ENCODE measurements around the gene CELF1. TPM values are rescaled to one million over a fixed set of nuclear protein-coding genes. Genes with fewer than 3 reads are reported as not detected.

CELF1 gene
- total RNA-seq, 2 experiments from 2014 or later, result 103 to 111 TPM

GRCh38 chr11:47470671-47471070, 82.3 kb downstream of the CELF1 start:
- intact Hi-C loops (cut with DNase I, micrococcal nuclease), result no loop called here
- TF ChIP-seq, protein P1, sequence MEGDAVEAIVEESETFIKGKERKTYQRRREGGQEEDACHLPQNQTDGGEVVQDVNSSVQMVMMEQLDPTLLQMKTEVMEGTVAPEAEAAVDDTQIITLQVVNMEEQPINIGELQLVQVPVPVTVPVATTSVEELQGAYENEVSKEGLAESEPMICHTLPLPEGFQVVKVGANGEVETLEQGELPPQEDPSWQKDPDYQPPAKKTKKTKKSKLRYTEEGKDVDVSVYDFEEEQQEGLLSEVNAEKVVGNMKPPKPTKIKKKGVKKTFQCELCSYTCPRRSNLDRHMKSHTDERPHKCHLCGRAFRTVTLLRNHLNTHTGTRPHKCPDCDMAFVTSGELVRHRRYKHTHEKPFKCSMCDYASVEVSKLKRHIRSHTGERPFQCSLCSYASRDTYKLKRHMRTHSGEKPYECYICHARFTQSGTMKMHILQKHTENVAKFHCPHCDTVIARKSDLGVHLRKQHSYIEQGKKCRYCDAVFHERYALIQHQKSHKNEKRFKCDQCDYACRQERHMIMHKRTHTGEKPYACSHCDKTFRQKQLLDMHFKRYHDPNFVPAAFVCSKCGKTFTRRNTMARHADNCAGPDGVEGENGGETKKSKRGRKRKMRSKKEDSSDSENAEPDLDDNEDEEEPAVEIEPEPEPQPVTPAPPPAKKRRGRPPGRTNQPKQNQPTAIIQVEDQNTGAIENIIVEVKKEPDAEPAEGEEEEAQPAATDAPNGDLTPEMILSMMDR (IDR thresholded peaks at IDR 0.05), result no peak
- H3K27ac Mint-ChIP-seq, result peak overlapping the region; percentile 42
- Histone ChIP-seq H3K9me3 (ENCODE audit: control insufficient read depth in 1 of 2, insufficient read depth in 1 of 2, low read length in 2 of 2) (no peaks in the 10 kb centered on the region), H3K36me3 (ENCODE audit: insufficient read depth, low read length) (peaks cover 90% of the 10 kb centered on the region), H3K4me1 (ENCODE audit: insufficient read depth, low read length) (peaks cover 6% of the 10 kb centered on the region), H3K27me3 (ENCODE audit: control insufficient read depth in 1 of 2, insufficient read depth in 2 of 2, low read length in 2 of 2) (no peaks in the 10 kb centered on the region), H3K4me3 (ENCODE audit: low read length) (no peak overlapping the region), H3K27ac (ENCODE audit: low read depth in 1 of 2, low read length in 2 of 2) (no peak overlapping the region)
- CTCF ChIA-PET, result no interaction called here
- POLR2A ChIA-PET, result interaction anchor here (0.8 kb wide), 1 partner anchor 13 kb away, joined by 3 read pairs; no protein-coding TSS in a partner anchor
- H3K9me3 Mint-ChIP-seq, result no peaks in the 10 kb centered on the region
- ATAC-seq (ENCODE audit: poor library complexity) (no peak), DNase-seq (no peak)
- H3K4me1 Mint-ChIP-seq (ENCODE audit: low read depth), result no peaks in the 10 kb centered on the region
- H3K4me3 Mint-ChIP-seq, result no peak overlapping the region
- H3K36me3 Mint-ChIP-seq (ENCODE audit: low read depth), result peaks cover 93% of the 10 kb centered on the region
- H3K27me3 Mint-ChIP-seq, result no peaks in the 10 kb centered on the region

GRCh38 chr11:47469361-47470179, 83.4 kb downstream of the CELF1 start:
- no peaks in the 10 kb centered on the region for H3K9me3 Mint-ChIP-seq
- ChIA-PET POLR2A (no interaction called here), CTCF (interaction anchor here (0.9 kb wide), 1 partner anchor 37 kb away, joined by 3 read pairs; no protein-coding TSS in a partner anchor)
- no peak overlapping the region for H3K27ac ChIP-seq (ENCODE audit: low read depth in 1 of 2, low read length in 2 of 2)
- intact Hi-C loops (cut with DNase I, micrococcal nuclease), result no loop called here
- H3K9me3 ChIP-seq (ENCODE audit: control insufficient read depth in 1 of 2, insufficient read depth in 1 of 2, low read length in 2 of 2), result no peaks in the 10 kb centered on the region
- DNase-seq (no peak), ATAC-seq (ENCODE audit: poor library complexity) (no peak)
- no peaks in the 10 kb centered on the region for H3K27me3 ChIP-seq (ENCODE audit: control insufficient read depth in 1 of 2, insufficient read depth in 2 of 2, low read length in 2 of 2)
- H3K4me3 Mint-ChIP-seq, result no peak overlapping the region
- peaks cover 6% of the 10 kb centered on the region for H3K4me1 ChIP-seq (ENCODE audit: insufficient read depth, low read length)
- peaks cover 89% of the 10 kb centered on the region for H3K36me3 Mint-ChIP-seq (ENCODE audit: low read depth)
- no peaks in the 10 kb centered on the region for H3K27me3 Mint-ChIP-seq
- H3K4me3 ChIP-seq (ENCODE audit: low read length), result no peak overlapping the region
- peak overlapping the region; percentile 48 for H3K27ac Mint-ChIP-seq
- peaks cover 88% of the 10 kb centered on the region for H3K36me3 ChIP-seq (ENCODE audit: insufficient read depth, low read length)
- TF ChIP-seq, protein P1 (IDR thresholded peaks at IDR 0.05), result no peak
- no peaks in the 10 kb centered on the region for H3K4me1 Mint-ChIP-seq (ENCODE audit: low read depth)

DNA sequence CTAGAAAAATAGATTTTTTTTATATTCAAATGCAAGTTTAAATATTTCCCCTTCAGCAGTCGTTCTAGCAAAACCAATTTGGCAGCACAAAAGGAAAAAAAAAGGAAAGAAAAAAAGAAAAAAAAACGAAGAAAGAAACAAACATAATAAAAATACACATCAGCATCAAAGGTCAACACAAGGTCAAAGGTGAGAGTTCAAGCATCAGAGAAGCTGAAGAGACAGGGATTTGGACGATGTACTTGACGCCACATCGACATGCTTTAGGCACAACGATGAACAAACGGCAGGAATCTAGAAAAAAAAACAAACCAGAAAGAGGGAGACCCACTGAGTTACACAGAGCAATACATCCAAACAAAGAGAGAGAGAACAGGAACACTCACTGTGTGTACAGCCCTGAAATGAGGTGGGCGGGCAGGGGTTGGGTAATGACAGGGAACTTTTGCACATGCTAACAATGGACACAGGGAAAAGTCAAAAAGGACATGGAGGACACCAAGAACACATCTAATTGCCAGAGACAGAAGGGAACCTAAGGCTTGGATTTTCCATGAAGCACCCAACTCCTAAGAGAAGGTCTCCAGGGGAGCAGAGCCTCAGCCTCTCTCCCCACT, 84.2 kb downstream of the CELF1 start:
- Mint-ChIP-seq H3K27ac (peak overlapping the region; percentile 48), H3K27me3 (no peaks in the 10 kb centered on the region), H3K4me3 (no peak overlapping the region), H3K4me1 (ENCODE audit: low read depth) (no peaks in the 10 kb centered on the region), H3K36me3 (ENCODE audit: low read depth) (peaks cover 81% of the 10 kb centered on the region), H3K9me3 (no peaks in the 10 kb centered on the region)
- no peak for DNase-seq
- TF ChIP-seq, protein P1 (IDR thresholded peaks at IDR 0.05), result no peak
- ChIA-PET CTCF (interaction anchor here (0.9 kb wide), 1 partner anchor 37 kb away, joined by 3 read pairs; no protein-coding TSS in a partner anchor), POLR2A (no interaction called here)
- ATAC-seq (ENCODE audit: poor library complexity), result no peak
- Histone ChIP-seq H3K27ac (ENCODE audit: low read depth in 1 of 2, low read length in 2 of 2) (no peak overlapping the region), H3K4me1 (ENCODE audit: insufficient read depth, low read length) (peaks cover 6% of the 10 kb centered on the region), H3K27me3 (ENCODE audit: control insufficient read depth in 1 of 2, insufficient read depth in 2 of 2, low read length in 2 of 2) (no peaks in the 10 kb centered on the region), H3K4me3 (ENCODE audit: low read length) (no peak overlapping the region), H3K36me3 (ENCODE audit: insufficient read depth, low read length) (peaks cover 86% of the 10 kb centered on the region), H3K9me3 (ENCODE audit: control insufficient read depth in 1 of 2, insufficient read depth in 1 of 2, low read length in 2 of 2) (no peaks in the 10 kb centered on the region)
- intact Hi-C loops (cut with DNase I, micrococcal nuclease), result no loop called here
